SJSA1 (cell line): ENCODE data around the gene ZNF697. TPM values are rescaled to one million over a fixed set of nuclear protein-coding genes. Genes with fewer than 3 reads are reported as not detected.

Experiments used
- DNase-seq, 2 experiments: peaks; one replicate each; pipeline ENCODE4 v3.0.0-alpha.2; 2015 to 2020; ENCODE audit warnings: low spot score in 2 of 2, low read depth in 1 of 2
- H3K27ac ChIP-seq: fragments of 250-450 bp; sonication (Bioruptor Pico); 2 replicates; pipeline ENCODE4 v1.5.1; 2020; ENCODE audit warnings: mild to moderate bottlenecking, moderate library complexity
- H3K27me3 ChIP-seq: fragments of 250-450 bp; sonication (Bioruptor Pico); replicated peaks from 2 replicates; pipeline ENCODE4 v1.5.1; 2020; ENCODE audit warnings: mild to moderate bottlenecking, moderate library complexity
- H3K36me3 ChIP-seq: fragments of 250-450 bp; sonication (Bioruptor Pico); 2 replicates; pipeline ENCODE4 v1.5.1; 2020; ENCODE audit warnings: mild to moderate bottlenecking
- H3K4me1 ChIP-seq: fragments of 250-450 bp; sonication (Bioruptor Pico); replicated peaks from 2 replicates; pipeline ENCODE4 v1.6.1; 2021; ENCODE audit warnings: mild to moderate bottlenecking
- H3K4me3 ChIP-seq: fragments of 250-450 bp; sonication (Bioruptor Pico); 2 replicates; pipeline ENCODE4 v1.5.1; 2020; ENCODE audit warnings: mild to moderate bottlenecking
- H3K9me3 ChIP-seq: fragments of 250-450 bp; sonication (Bioruptor Pico); replicated peaks from 2 replicates; pipeline ENCODE4 v1.5.1; 2020; ENCODE audit warnings: mild to moderate bottlenecking
- total RNA-seq: library from RNA; depleted of rRNA; stranded (reverse); fragments of >200 nt; shearing (Covaris generic); gene quantifications from 2 replicates; pipeline ENCODE4 v1.2.3, GENCODE V29; 2014

Gene ZNF697
- total RNA-seq, 1 experiment from 2014 or later, result 5.0 TPM

DNA sequence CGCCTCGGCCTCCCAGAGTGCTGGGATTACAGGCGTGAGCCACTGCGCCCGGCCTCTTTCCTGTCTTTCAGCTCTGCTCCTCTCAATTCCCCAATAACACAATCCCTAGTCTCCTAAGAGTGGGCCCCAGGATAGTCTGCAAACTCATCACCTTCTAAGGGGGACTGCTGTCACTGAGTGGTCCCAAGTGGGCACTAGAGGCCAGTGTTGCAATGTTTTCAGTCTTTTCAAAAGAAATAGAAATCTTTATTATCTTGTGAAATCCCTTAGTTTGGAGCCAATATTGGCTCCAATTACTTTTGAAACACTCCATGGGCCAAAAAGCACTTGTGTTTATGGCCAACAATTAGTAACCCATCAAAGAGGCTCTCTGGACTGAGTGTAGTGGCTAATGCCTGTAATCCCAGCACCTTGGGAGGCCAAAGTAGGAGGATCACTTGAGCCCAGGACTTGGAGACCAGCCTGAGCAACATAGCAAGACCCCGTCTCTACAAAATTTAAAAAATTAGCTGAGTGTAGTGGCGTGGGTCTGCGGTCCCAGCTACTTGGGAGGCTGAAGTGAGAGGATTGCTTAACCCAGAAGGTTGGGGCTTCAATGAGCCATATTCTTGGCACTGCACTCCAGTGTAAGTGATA, 28.6 kb upstream of the ZNF697 start:
- no peak overlapping the region for H3K27ac ChIP-seq
- no peak overlapping the region for H3K4me3 ChIP-seq
- H3K36me3 ChIP-seq, result no peaks in the 10 kb centered on the region
- H3K27me3 ChIP-seq, result no peaks in the 10 kb centered on the region
- no peaks in the 10 kb centered on the region for H3K9me3 ChIP-seq
- peaks cover 23% of the 10 kb centered on the region for H3K4me1 ChIP-seq
- no peak for DNase-seq

DNA sequence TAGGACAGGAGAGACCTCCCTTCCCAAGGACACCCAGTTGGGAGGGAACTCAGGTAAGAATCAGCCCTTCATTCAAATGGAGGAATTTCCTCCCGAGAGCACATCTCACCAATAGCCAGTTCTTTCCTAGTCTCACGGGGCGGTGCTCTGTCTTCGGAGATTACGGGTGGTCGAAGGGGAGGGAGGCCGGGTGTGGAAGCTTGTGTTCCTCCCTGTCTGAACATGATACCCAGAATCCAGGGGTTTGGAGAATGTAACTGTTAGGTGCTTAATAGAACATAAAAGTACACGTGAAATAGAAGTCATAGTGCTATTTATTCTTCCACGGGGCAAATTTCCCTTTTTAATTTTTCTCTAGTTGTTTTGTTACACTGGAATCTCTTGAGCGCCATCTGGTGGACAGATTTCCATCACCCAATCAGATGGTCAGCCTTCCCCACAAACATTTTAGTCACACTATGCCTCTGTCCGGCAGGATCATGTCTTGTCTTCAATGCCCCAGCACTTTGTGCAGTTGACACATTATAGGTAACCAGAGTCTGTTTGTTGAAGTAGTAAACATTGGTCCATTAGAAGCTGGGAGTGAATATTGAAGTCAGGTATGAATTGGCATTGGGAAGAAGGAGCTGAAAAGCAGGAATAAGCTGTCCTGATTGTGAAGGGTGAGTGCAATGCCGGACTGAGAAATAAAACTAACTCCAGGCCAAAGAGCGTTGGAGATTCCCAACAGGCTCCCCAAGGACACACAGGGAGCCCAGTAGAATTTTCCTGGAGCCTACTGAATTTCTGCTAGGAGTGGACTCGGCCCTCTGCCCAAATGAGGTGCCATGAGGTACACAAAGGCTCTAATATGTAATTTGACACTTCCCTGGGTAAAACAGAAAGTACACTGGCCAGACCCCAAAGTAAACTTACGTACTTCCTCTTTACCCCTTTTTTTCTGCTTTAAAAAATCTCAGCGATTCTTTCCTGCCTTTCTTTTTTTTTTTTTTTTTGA, 27.6 kb upstream of the ZNF697 start:
- H3K4me3 ChIP-seq, result peak overlapping the region; percentile 34
- no peaks in the 10 kb centered on the region for H3K36me3 ChIP-seq
- peaks cover 23% of the 10 kb centered on the region for H3K4me1 ChIP-seq
- DNase-seq, result peak; percentile 81 to 90
- H3K9me3 ChIP-seq, result no peaks in the 10 kb centered on the region
- no peaks in the 10 kb centered on the region for H3K27me3 ChIP-seq
- H3K27ac ChIP-seq, result no peak overlapping the region

DNA sequence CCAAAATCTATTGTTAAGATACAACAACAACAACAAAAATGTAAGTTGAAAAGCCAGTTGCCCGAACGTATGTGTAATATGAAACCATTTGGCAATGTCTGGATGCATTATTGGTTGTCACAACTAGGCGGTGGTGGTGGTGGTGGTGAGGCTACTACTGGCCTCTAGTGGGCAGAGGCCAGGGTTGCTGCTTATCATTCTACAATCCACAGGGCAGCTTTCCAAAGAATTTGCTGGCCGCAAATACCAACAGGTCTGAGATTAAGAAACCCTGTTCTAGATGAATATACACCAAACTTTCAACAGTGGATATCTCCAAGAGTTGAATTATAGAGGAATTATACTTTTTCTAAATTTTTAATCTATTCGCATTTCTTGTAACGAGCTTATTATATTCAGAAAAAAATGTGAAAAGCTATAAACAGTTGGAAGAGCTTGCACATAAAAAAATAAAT, 26.8 kb upstream of the ZNF697 start:
- H3K36me3 ChIP-seq, result no peaks in the 10 kb centered on the region
- peak overlapping the region; percentile 34 for H3K4me3 ChIP-seq
- no peaks in the 10 kb centered on the region for H3K27me3 ChIP-seq
- H3K9me3 ChIP-seq, result no peaks in the 10 kb centered on the region
- no peak overlapping the region for H3K27ac ChIP-seq
- H3K4me1 ChIP-seq, result peaks cover 23% of the 10 kb centered on the region
- DNase-seq, result peak; percentile 51 to 72

DNA sequence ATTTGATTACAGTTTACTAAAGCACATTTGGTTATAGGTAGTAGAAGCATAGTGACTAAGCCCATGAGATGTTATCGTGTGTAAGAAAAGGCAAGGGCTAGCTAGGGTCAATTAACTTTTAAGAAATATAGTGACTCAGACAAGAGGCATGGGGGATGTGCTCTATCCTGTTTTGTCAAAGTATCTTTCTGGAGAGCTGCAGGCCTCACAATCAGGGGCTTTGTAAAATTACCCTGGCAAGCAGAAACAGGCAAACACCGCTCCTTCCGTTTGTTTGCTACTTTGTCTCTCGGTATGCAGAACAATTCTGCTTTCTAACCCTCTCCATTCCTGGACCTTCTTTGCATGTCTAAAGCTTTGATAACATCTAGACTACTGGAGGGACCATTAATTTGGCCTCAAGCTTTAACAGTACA, 26.1 kb upstream of the ZNF697 start:
- no peak overlapping the region for H3K27ac ChIP-seq
- peaks cover 23% of the 10 kb centered on the region for H3K4me1 ChIP-seq
- DNase-seq, result no peak
- H3K36me3 ChIP-seq, result no peaks in the 10 kb centered on the region
- H3K9me3 ChIP-seq, result no peaks in the 10 kb centered on the region
- no peaks in the 10 kb centered on the region for H3K27me3 ChIP-seq
- H3K4me3 ChIP-seq, result no peak overlapping the region

DNA sequence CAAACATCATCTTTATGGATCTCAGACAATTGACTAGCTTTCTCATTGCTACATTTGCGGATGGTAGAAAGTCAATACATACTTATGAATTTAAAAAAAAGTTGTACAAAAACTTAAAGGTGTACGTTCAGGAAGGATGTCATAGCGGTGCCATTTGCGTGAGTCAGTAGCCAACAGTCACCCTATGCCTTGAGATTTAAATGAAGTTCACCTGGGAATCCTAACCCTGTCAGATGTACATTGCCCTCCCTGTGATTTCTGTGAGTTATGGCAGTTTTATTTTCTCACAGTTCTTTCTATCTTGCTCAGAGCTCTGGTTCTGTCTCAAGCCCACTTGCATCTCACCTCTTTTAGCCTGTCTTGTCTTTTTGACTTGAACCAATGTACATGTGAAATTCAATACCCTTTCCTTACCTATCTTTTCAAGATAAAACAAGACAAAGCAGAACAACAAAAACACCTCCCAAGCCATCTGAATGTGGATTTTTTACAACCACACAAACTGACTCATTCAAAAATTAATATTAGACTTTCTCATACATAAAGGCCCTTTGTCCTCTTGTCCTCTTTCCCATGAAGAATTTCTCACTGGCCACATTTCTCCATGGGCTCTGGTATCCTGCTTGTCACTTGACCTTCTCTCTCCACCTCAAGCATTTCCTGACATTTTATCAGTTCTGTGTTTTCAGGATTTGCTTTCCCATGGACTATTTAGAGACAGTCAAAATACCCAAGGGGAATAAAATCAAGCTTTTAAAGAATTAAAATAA, 25.3 kb upstream of the ZNF697 start:
- H3K9me3 ChIP-seq, result no peaks in the 10 kb centered on the region
- no peaks in the 10 kb centered on the region for H3K27me3 ChIP-seq
- H3K4me3 ChIP-seq, result no peak overlapping the region
- no peaks in the 10 kb centered on the region for H3K36me3 ChIP-seq
- H3K4me1 ChIP-seq, result peaks cover 23% of the 10 kb centered on the region
- no peak for DNase-seq
- H3K27ac ChIP-seq, result no peak overlapping the region

DNA sequence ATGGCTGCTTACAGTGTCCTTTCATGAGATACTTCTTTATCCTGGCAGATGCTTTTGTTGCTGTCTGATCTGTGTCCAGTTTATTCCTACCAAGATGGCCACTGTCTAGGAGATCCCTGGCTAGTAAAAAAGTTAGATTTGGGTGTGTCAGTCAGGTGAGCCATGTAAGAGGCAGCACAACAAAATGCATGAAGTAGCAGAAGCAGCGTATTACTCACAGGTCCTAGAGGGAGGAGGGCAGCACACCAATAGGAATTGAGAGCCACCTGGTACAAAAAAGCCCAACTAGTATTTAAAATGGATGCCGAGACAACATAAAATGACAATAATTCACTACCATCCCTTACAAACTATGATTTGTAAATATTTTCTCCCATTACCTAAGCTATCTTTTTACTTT, 22.8 kb upstream of the ZNF697 start:
- H3K4me3 ChIP-seq, result no peak overlapping the region
- H3K4me1 ChIP-seq, result peaks cover 22% of the 10 kb centered on the region
- no peak overlapping the region for H3K27ac ChIP-seq
- H3K36me3 ChIP-seq, result no peaks in the 10 kb centered on the region
- H3K9me3 ChIP-seq, result no peaks in the 10 kb centered on the region
- DNase-seq, result no peak
- H3K27me3 ChIP-seq, result no peaks in the 10 kb centered on the region

DNA sequence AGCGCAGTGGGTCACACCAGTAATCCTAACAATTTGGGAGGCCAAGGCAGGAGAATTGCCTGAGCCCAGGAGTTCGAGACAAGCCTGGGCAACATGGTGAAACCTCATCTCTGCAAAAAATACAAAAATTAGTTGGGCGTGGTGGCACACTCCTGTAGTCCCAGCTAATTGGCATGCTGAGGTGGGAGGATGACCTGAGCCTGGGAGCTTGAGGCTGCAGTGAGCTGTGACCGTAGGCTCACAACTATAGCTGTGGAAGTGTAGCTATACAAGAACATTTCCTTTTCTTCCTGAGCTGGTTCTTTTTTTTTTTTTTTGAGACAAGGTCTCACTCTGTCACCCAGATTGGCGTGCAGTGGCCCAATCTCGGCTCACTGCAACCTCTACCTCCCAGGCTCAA, 19.1 kb upstream of the ZNF697 start:
- Histone ChIP-seq H3K27ac (no peak overlapping the region), H3K4me3 (no peak overlapping the region), H3K9me3 (no peaks in the 10 kb centered on the region), H3K27me3 (peaks cover 3% of the 10 kb centered on the region; the same call in 1 of the 2 replicates), H3K36me3 (no peaks in the 10 kb centered on the region), H3K4me1 (no peaks in the 10 kb centered on the region)
- no peak for DNase-seq

DNA sequence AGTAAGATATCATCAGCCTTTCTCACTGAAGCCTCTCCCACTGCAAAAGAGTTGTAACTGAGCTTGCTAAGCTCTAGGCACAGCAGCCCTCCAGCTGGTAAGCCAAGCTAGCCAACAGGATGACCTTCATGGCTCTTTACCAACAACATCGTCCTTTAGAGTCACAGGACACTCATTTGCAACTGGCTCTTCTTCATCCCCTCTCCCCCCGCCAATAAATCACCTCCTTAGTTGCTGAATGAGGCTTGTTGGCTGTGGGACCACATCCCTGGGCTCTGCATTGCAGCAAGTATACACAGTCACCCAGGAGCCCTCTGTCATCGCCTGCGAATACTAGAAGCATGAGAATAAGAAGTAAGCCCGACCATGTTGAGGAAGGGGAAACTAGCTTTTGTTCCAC, 16.0 kb upstream of the ZNF697 start:
- no peaks in the 10 kb centered on the region for H3K36me3 ChIP-seq
- H3K27me3 ChIP-seq, result peaks cover 8% of the 10 kb centered on the region; the same call in 1 of the 2 replicates
- DNase-seq, result no peak
- no peak overlapping the region for H3K4me3 ChIP-seq
- no peak overlapping the region for H3K27ac ChIP-seq
- no peaks in the 10 kb centered on the region for H3K4me1 ChIP-seq
- H3K9me3 ChIP-seq, result no peaks in the 10 kb centered on the region

DNA sequence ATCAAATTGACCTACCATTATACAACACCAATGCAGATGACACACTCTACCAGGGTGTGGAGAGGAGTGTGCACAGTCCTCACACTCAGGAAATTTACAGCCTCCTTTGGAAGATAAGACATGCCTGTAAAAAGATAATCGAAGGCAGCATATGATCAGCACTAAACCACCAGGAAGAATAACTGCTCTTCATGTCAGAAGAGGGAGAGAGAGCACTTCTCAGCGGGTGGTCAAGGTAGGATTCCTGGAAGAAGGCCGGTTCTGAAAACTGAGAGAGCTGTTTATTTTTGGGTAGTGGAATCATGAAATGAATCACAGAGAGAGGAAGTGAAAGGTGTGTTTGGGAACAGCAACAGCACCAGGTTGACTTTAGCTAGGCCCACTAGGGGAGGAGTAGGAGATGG, 14.0 kb upstream of the ZNF697 start:
- H3K36me3 ChIP-seq, result no peaks in the 10 kb centered on the region
- H3K4me1 ChIP-seq, result no peaks in the 10 kb centered on the region
- peaks cover 10% of the 10 kb centered on the region; the same call in 1 of the 2 replicates for H3K27me3 ChIP-seq
- no peaks in the 10 kb centered on the region for H3K9me3 ChIP-seq
- DNase-seq, result no peak
- H3K4me3 ChIP-seq, result no peak overlapping the region
- H3K27ac ChIP-seq, result no peak overlapping the region

DNA sequence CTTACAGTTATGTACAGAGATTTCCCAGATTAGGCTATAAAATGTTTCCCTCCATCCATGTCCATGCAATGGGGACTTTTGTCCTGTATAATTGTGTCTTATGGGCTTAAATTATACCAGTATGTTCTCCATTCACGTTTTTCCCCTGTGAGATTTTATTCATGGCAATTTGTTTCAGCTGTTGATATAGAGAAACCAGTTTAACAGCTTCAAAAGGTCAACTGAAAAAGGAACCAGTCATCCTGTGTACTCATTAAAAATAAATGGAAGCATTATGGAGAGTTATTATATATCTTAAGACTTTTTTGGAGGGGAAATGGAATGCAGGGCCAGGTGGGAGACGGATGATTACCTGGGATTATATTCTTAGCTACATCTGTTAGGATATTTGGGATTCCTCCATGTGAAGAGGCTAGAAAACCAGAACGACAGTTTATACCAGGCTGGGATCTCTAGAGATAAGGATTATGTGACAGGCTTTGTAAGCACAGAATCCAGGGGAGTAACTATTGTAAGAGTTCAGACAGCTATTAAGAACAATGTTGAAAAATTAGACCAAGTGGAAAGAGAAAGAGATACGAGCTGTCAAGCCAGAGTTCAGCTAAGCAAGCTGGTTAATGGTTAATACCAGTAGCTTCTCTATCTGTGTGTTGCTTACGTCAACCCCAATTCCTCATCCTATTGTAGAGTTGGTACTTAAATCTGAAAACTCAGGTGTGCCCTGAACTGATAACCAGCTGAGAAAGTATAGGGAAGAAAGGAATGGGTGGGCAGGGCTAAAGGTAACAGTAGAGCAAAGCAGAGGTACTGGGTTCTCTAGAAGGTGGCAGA, 12.4 kb upstream of the ZNF697 start:
- Histone ChIP-seq H3K4me3 (no peak overlapping the region), H3K9me3 (no peaks in the 10 kb centered on the region), H3K27ac (no peak overlapping the region), H3K27me3 (peaks cover 10% of the 10 kb centered on the region; the same call in 1 of the 2 replicates), H3K36me3 (no peaks in the 10 kb centered on the region), H3K4me1 (no peaks in the 10 kb centered on the region)
- no peak for DNase-seq

DNA sequence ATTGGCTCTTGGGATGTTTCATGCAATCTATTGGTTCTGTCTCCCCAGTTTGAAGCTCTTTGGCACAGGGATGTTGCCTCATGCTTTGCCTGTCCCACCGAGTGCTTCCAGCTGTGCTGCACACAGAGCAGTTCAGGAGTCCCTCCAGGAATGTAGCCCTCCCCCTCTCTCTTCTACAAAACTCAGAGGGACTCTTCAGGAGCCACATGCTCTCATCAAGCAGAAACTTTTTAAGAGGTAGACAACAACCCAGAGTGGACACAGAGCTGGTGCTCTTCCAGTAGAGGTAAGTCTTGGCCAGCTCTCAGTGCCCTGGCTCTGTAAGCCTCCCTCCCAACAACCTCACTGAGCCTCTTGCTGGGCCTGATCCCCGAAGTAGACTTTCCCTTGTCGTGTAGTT, 11.6 kb upstream of the ZNF697 start:
- H3K27ac ChIP-seq, result no peak overlapping the region
- no peaks in the 10 kb centered on the region; the same call in 1 of the 2 replicates for H3K4me1 ChIP-seq
- H3K36me3 ChIP-seq, result no peaks in the 10 kb centered on the region
- H3K4me3 ChIP-seq, result no peak overlapping the region
- H3K27me3 ChIP-seq, result peaks cover 7% of the 10 kb centered on the region; the same call in 1 of the 2 replicates
- DNase-seq, result no peak
- H3K9me3 ChIP-seq, result no peaks in the 10 kb centered on the region

DNA sequence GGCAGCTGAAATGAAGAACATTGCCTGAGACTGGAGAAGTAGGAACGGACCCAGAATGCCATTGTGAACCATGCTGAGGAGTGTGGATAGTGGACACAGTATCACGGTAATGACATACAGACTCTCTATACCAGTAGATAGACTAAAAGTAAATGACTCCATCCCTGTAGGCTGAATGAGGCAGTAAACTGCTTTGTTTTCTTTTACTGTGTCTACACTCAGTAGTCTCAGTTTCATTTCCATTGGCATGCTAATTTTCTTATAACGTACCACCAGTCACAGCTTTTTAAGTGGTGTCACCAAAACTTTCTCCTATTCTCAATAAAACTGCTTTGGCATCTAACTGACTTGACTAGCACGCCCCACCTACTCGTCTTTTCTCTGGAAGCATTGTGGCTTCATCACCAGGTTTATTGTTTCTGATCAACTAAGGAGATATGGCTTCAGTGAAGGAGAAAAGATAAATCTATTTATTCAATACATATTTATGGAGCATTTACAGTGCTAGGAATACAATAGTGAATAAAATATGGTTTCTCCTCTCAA, 8.4 kb upstream of the ZNF697 start:
- Histone ChIP-seq H3K4me3 (no peak overlapping the region), H3K27me3 (peaks cover 7% of the 10 kb centered on the region; the same call in 1 of the 2 replicates), H3K9me3 (no peaks in the 10 kb centered on the region), H3K36me3 (no peaks in the 10 kb centered on the region), H3K4me1 (no peaks in the 10 kb centered on the region; the same call in 1 of the 2 replicates), H3K27ac (no peak overlapping the region)
- no peak for DNase-seq
